A204.1 (cell line): ENCODE measurements around the gene ATG9B.

Experiments
- FAIRE-seq: peaks from 2 replicates; lab custom pipeline; 2012; peaks lifted over from hg19 to GRCh38; lab: Jason Lieb, UNC

The ATG9B gene

GRCh38 chr7:151024435-151025056 is at the start of gene ATG9B:
TSS of gene ATG9B (minus strand) at chr7:151024494. CDS start at chr7:151024423, 71 bp downstream.
- no peak for FAIRE-seq

- FAIRE-seq: no peak
Observed at GRCh38 chr7:151073990-151074389, 49.7 kb upstream of the ATG9B start.

- no peak for FAIRE-seq
Observed at GRCh38 chr7:151071032-151071866, 47.0 kb upstream of the ATG9B start.

GRCh38 chr7:151070574-151070960 is 46.3 kb upstream of the ATG9B start:
- FAIRE-seq: no peak

GRCh38 chr7:151069841-151070573 is 45.7 kb upstream of the ATG9B start:
- FAIRE-seq: no peak

GRCh38 chr7:151068069-151068773 is 43.9 kb upstream of the ATG9B start:
- no peak for FAIRE-seq

GRCh38 chr7:151066273-151066974 is 42.1 kb upstream of the ATG9B start:
- FAIRE-seq: no peak

GRCh38 chr7:151065516-151065915 is 41.2 kb upstream of the ATG9B start:
- no peak for FAIRE-seq

- no peak for FAIRE-seq
Observed at GRCh38 chr7:151064993-151065392, 40.7 kb upstream of the ATG9B start.

GRCh38 chr7:151064454-151064853 is 40.2 kb upstream of the ATG9B start:
- FAIRE-seq: no peak

- no peak for FAIRE-seq
Observed at GRCh38 chr7:151063212-151063561, 38.9 kb upstream of the ATG9B start.

- FAIRE-seq: no peak
Observed at GRCh38 chr7:151062399-151063211, 38.3 kb upstream of the ATG9B start.

- FAIRE-seq: no peak
Observed at GRCh38 chr7:151062111-151062398, 37.8 kb upstream of the ATG9B start.

- FAIRE-seq: no peak
Observed at GRCh38 chr7:151061213-151062110, 37.2 kb upstream of the ATG9B start.

GRCh38 chr7:151060416-151061212 is 36.3 kb upstream of the ATG9B start:
- no peak for FAIRE-seq

GRCh38 chr7:151060113-151060415 is 35.8 kb upstream of the ATG9B start:
- no peak for FAIRE-seq

GRCh38 chr7:151059367-151060112 is 35.2 kb upstream of the ATG9B start, which contains the start of gene SLC4A2:
TSS of gene SLC4A2 (plus strand) at chr7:151059589. CDS start at chr7:151061988, 2,399 bp downstream.
- no peak for FAIRE-seq

- FAIRE-seq: no peak
Observed at GRCh38 chr7:151058781-151059366, 34.6 kb upstream of the ATG9B start.
